ENCODE results near the gene COPE. TPM values are rescaled to one million over a fixed set of nuclear protein-coding genes. Genes with fewer than 3 reads are reported as not detected.

Gene COPE
- total RNA-seq, 1 experiment from 2014 or later = 221 TPM

- peaks cover 23% of the 10 kb centered on the region for H3F3A ChIP-seq (ENCODE audit: insufficient read depth, low read depth)
- BruUV-seq (replicated peaks) = no TSS peak
- no peaks in the 10 kb centered on the region for H3K27me3 ChIP-seq (ENCODE audit: insufficient read depth, low read depth)
- CTCF ChIA-PET = interaction anchor here (0.6 kb wide), 1 partner anchor 14 kb away, joined by 10 read pairs; no protein-coding TSS in a partner anchor
- intact Hi-C loops (cut with micrococcal nuclease; ENCODE audit: unreplicated experiment) = loop anchor here (2.0 kb wide), 1 partner anchor 92 kb away; no protein-coding TSS in a partner anchor
- peaks cover under 1% of the 10 kb centered on the region; the same call in 1 of the 2 replicates for H4K20me1 ChIP-seq (ENCODE audit: insufficient read depth)
- POLR2A ChIA-PET (ENCODE audit: unreplicated experiment) = interaction anchor here (0.5 kb wide), 1 partner anchor 217 kb away, joined by 5 read pairs; no protein-coding TSS in a partner anchor
- no peak overlapping the region for H3K27ac ChIP-seq
- no peaks in the 10 kb centered on the region for H3K9me3 ChIP-seq (ENCODE audit: insufficient read depth, low read depth)
- peak overlapping the region; percentile 67; the same call in 1 of the 2 replicates for H3K4me3 ChIP-seq
- no peak for DNase-seq
- peak overlapping the region; percentile 93; the same call in 1 of the 2 replicates for H2AFZ ChIP-seq
- no peaks in the 10 kb centered on the region for H3K79me2 ChIP-seq (ENCODE audit: low read depth)
- no peak for TF ChIP-seq EZH2 (IDR thresholded peaks at IDR 0.05; ENCODE audit: low read depth)
- no peak for TF ChIP-seq CTCF (conservative IDR thresholded peaks at IDR 0.05)
- H3K9me2 ChIP-seq (ENCODE audit: insufficient read depth) = no peaks in the 10 kb centered on the region
- no peaks in the 10 kb centered on the region for H3K4me1 ChIP-seq (replicated peaks; ENCODE audit: insufficient read depth)
- peak overlapping the region; percentile 92 for H3K4me2 ChIP-seq
- H3K36me3 ChIP-seq (ENCODE audit: low read depth) = peaks cover 4% of the 10 kb centered on the region; the same call in 1 of the 2 replicates
Measured at GRCh38 chr19:18894254-18895037, 24.7 kb downstream of the COPE start.

- CTCF ChIA-PET = no interaction called here
- H3F3A ChIP-seq (ENCODE audit: insufficient read depth, low read depth) = peaks cover 22% of the 10 kb centered on the region
- DNase-seq = no peak
- no peaks in the 10 kb centered on the region; the same call in 1 of the 2 replicates for H4K20me1 ChIP-seq (ENCODE audit: insufficient read depth)
- no peaks in the 10 kb centered on the region for H3K9me3 ChIP-seq (ENCODE audit: insufficient read depth, low read depth)
- POLR2A ChIA-PET (ENCODE audit: unreplicated experiment) = no interaction called here
- TF ChIP-seq EZH2 (IDR thresholded peaks at IDR 0.05; ENCODE audit: low read depth) (no peak), CTCF (conservative IDR thresholded peaks at IDR 0.05) (no peak)
- no peaks in the 10 kb centered on the region for H3K4me1 ChIP-seq (replicated peaks; ENCODE audit: insufficient read depth)
- H2AFZ ChIP-seq = no peak overlapping the region
- no peaks in the 10 kb centered on the region for H3K9me2 ChIP-seq (ENCODE audit: insufficient read depth)
- intact Hi-C loops (cut with micrococcal nuclease; ENCODE audit: unreplicated experiment) = loop anchor here (2.0 kb wide), 1 partner anchor 93 kb away; no protein-coding TSS in a partner anchor
- H3K27ac ChIP-seq = no peak overlapping the region
- no peaks in the 10 kb centered on the region for H3K36me3 ChIP-seq (ENCODE audit: low read depth)
- no peaks in the 10 kb centered on the region for H3K27me3 ChIP-seq (ENCODE audit: insufficient read depth, low read depth)
- BruUV-seq (replicated peaks) = no TSS peak
- H3K4me2 ChIP-seq = no peak overlapping the region
- no peak overlapping the region for H3K4me3 ChIP-seq
- no peaks in the 10 kb centered on the region for H3K79me2 ChIP-seq (ENCODE audit: low read depth)
Measured at GRCh38 chr19:18893587-18894253, 25.5 kb downstream of the COPE start.

GRCh38 chr19:18889949-18890745 is 29.0 kb downstream of the COPE start:
- BruUV-seq (replicated peaks) = no TSS peak
- Histone ChIP-seq H3K27ac (no peak overlapping the region), H3K79me2 (ENCODE audit: low read depth) (no peaks in the 10 kb centered on the region), H3K36me3 (ENCODE audit: low read depth) (no peaks in the 10 kb centered on the region), H2AFZ (no peak overlapping the region), H3K4me3 (no peak overlapping the region), H3K9me3 (ENCODE audit: insufficient read depth, low read depth) (no peaks in the 10 kb centered on the region), H3K9me2 (ENCODE audit: insufficient read depth) (no peaks in the 10 kb centered on the region), H3F3A (ENCODE audit: insufficient read depth, low read depth) (no peaks in the 10 kb centered on the region; the same call in 1 of the 2 replicates), H4K20me1 (ENCODE audit: insufficient read depth) (no peaks in the 10 kb centered on the region), H3K4me2 (no peak overlapping the region), H3K4me1 (replicated peaks; ENCODE audit: insufficient read depth) (no peaks in the 10 kb centered on the region), H3K27me3 (ENCODE audit: insufficient read depth, low read depth) (no peaks in the 10 kb centered on the region)
- no peak for DNase-seq
- intact Hi-C loops (cut with micrococcal nuclease; ENCODE audit: unreplicated experiment) = no loop called here
- no peak for TF ChIP-seq EZH2 (IDR thresholded peaks at IDR 0.05; ENCODE audit: low read depth)
- no peak for TF ChIP-seq CTCF (conservative IDR thresholded peaks at IDR 0.05)
- ChIA-PET POLR2A (ENCODE audit: unreplicated experiment) (no interaction called here), CTCF (interaction anchor here (0.6 kb wide), 2 partner anchors 97 to 1490 kb away, joined by 5 to 6 read pairs; no protein-coding TSS in a partner anchor)

Measured in PC-9 (cell line).